BLaER1 treated with 17β-estradiol and CSF1 and Interleukin-3, amounts not matched to agents 10 nM and 100 nM (cell line): Measurements from ENCODE around the gene THAP7.

Source experiments
- H3K27ac ChIP-seq, 11 experiments: shearing (Covaris generic); formaldehyde crosslinking; 2 replicates each; pipeline ENCODE4 v1.8.1; 2022
- H3K27me3 ChIP-seq, 11 experiments: shearing (Covaris generic); formaldehyde crosslinking; 2 replicates each; pipeline ENCODE4 v1.8.1; 2022
- H3K36me3 ChIP-seq, 11 experiments: shearing (Covaris generic); formaldehyde crosslinking; 2 replicates each; pipeline ENCODE4 v1.8.1; 2022
- H3K4me1 ChIP-seq, 10 experiments: shearing (Covaris generic); formaldehyde crosslinking; 2 replicates each; pipeline ENCODE4 v1.8.1; 2022
- H3K4me2 ChIP-seq, 11 experiments: shearing (Covaris generic); formaldehyde crosslinking; 2 replicates each; pipeline ENCODE4 v1.8.1; 2022
- H3K4me3 ChIP-seq, 10 experiments: shearing (Covaris generic); formaldehyde crosslinking; 2 replicates each; pipeline ENCODE4 v1.8.1; 2022
- H3K9ac ChIP-seq, 11 experiments: shearing (Covaris generic); formaldehyde crosslinking; 2 replicates each; pipeline ENCODE4 v1.8.1; 2022
- H3K9me3 ChIP-seq, 11 experiments: shearing (Covaris generic); formaldehyde crosslinking; replicated peaks in 1 of 11; 2 replicates each; pipeline ENCODE4 v1.8.1; 2022
- H4K20me1 ChIP-seq, 11 experiments: shearing (Covaris generic); formaldehyde crosslinking; 2 replicates each; pipeline ENCODE4 v1.8.1; 2022
- Cebpa-rat ChIP-seq, 11 experiments: shearing (Covaris generic); IDR thresholded peaks; 2 replicates each; pipeline ENCODE4 v1.8.1; 2022

THAP7 gene

DNA sequence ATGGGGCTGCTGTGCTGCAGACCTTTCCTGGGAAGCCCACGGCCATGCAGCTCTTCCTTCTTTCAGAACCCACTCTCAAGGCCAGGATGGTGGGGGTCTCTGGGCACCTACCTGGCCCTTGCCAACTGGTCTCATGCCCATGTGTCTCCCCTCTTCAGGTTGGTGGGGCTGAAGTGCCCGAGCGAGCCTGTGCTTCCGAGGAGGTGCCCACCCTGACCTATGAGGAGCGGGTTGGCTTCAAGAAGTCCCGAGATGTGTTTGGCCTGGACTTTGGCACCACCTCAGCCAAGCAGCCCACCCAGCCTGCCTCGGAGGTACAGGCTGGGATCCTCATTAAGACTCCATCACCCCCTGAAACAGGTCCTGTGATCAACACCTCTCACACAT, 9.9 kb downstream of the THAP7 start:
- H3K4me1 ChIP-seq = peaks cover 12 to 21% (median 19%) of the 10 kb centered on the region in 10 experiments

DNA sequence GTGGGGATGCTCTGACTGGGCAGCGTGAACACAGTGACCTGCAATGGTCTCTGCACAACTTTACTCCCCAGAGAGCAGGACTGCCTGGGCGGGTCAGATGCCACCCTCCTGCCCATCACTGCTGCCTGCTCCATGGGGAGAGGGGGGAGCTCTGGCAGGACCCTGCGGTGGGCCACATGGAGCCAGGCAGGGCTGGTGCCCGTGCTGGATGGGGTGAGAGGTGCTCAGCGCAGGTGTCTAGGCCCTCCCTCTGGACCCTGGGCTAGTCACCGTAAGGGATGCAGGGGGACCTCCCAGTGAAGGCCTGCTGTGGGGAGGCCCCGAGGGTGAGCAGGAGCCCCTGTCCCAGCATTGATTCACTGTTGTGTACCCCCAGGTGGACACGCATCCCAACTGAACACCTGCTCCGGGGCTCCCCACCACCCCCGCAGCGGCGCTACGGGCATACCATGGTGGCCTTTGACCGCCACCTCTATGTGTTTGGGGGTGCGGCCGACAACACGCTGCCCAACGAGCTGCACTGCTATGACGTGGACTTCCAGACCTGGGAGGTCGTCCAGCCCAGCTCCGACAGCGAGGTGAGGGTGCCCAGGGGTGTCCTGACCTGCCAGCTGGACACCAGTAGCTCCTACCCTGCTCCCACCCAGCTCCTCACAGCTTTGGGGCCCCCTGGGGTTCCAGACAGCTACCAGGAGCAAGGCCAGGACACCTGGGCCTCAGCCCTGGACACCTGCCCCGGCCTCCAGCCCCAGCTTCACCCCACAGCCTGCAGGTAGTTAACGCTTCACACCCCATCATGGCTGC, 10.5 kb downstream of the THAP7 start:
- Histone ChIP-seq H4K20me1 (peaks cover 0 to 90% (median 14%) of the 10 kb centered on the region in 11 experiments; a peak in 12 of 22 replicates), H3K27ac (no peak overlapping the region), H3K9ac (peak overlapping the region in 2 of 11 experiments; percentile 1 to 5; a peak in 1 of 22 replicates), H3K9me3 (no peaks in the 10 kb centered on the region), H3K36me3 (peaks cover 45 to 91% (median 83%) of the 10 kb centered on the region in 11 experiments), H3K27me3 (no peaks in the 10 kb centered on the region), H3K4me1 (peaks cover 12 to 21% (median 19%) of the 10 kb centered on the region in 10 experiments), H3K4me3 (no peak overlapping the region), H3K4me2 (no peak overlapping the region)
- no peak for TF ChIP-seq Cebpa-rat (IDR thresholded peaks at IDR 0.05)

More for the DNA sequence above, 9.9 kb downstream of the THAP7 start:
- Histone ChIP-seq H3K27ac (no peak overlapping the region), H3K9ac (no peak overlapping the region), H3K27me3 (no peaks in the 10 kb centered on the region), H3K36me3 (peaks cover 39 to 91% (median 83%) of the 10 kb centered on the region in 11 experiments), H3K4me2 (no peak overlapping the region), H4K20me1 (peaks cover 0 to 96% (median 17%) of the 10 kb centered on the region in 11 experiments; a peak in 14 of 22 replicates), H3K9me3 (no peaks in the 10 kb centered on the region), H3K4me3 (no peak overlapping the region)
- no peak for TF ChIP-seq Cebpa-rat (IDR thresholded peaks at IDR 0.05)

DNA sequence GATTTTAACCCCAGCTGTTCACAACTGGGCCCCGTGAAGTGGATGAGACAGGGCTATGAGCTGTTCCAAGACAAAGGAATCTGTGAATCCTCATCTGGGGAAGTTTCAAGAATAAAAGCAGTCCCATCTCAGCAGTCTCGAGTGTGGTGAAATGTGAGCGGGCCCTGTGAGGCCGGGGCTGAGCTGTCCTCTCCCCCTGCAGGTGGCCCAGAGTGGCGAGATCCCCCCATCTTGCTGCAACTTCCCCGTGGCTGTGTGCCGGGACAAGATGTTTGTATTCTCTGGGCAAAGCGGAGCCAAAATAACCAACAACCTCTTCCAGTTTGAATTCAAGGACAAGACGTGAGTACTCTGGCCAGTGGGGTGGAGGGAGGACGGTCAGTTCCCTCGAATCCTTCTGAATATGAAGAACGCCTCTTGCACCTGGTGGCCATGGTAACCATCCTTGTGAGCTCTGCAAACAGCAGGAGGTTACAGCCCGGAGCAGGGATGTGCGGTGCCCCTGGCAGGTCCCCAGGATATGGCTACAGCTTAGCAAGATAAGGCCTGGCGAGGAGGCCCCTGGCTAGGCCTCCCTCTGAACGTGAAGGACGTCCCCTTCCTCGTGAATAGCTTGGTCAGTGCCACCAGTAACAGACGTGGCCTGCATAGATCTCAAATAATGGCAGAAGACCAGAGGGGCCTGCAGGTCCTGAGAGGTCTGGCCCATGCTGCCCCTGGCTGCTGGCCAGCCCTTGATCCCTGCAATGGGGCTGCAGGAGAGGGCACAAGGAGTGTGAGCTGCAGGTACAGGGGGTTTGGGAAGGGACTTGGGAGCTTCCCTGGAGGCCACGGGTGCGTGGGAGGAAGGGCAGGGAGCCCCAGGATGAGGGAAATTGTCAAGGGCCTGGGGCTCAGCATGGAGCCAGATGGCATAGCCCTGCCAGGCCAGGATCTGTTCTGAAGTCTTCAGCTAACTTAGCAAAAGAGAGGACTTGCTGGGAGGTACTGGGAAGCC, 11.4 kb downstream of the THAP7 start:
- Histone ChIP-seq H3K4me2 (peak overlapping the region in 9 of 11 experiments; percentile 54 to 70 (median 62); a peak in 13 of 22 replicates), H3K36me3 (peaks cover 52 to 90% (median 80%) of the 10 kb centered on the region in 11 experiments), H3K4me1 (peaks cover 12 to 21% (median 19%) of the 10 kb centered on the region in 10 experiments), H3K27ac (peak overlapping the region in 2 of 11 experiments; percentile 13 to 16; a peak in 2 of 22 replicates), H4K20me1 (peaks cover 0 to 86% (median 16%) of the 10 kb centered on the region in 11 experiments; a peak in 11 of 22 replicates), H3K9me3 (no peaks in the 10 kb centered on the region), H3K9ac (peak overlapping the region in 9 of 11 experiments; percentile 15 to 50 (median 44); a peak in 8 of 22 replicates), H3K27me3 (no peaks in the 10 kb centered on the region), H3K4me3 (no peak overlapping the region)
- no peak for TF ChIP-seq Cebpa-rat (IDR thresholded peaks at IDR 0.05)

DNA sequence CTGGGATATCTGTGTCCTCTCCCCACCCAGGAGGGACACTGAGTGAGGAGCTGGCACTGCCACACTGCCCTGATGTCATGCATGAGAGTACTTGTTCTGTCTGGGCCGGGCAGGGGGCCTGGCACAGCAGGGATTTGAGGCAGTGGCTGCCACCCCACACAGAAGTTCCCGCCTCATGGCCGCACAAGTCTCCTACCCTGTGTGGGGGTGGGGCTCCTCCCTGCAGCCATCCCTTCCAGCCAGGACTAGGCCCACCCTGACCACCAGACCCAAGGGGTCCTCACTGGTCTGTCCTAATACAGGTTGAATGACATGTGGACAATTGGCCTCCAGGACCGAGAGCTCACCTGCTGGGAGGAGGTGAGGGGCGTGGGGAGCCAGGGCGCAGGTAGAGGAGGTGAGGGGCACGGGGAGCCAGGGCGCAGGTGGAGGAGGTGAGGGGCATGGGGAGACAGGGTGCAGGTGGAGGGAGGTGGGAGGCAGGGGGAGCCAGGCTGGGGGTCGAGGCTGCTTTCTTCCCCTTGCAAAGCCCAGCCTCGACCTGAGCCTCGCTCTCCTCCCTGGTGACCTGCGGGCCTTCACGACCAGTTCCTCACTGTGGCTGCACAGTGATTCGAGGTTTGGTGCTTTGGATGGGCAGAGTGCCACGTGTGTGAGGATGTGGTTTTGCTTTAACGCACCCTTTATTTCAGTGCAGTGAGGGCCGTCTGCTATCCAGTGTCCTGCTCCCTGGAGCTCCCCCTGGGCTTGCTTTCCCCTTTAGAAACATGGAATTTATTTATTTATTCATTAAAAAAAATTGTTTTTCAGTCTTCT, 12.4 kb downstream of the THAP7 start:
- Histone ChIP-seq H3K36me3 (peaks cover 57 to 91% (median 82%) of the 10 kb centered on the region in 11 experiments), H3K9me3 (no peaks in the 10 kb centered on the region), H3K4me3 (no peak overlapping the region), H4K20me1 (peaks cover 0 to 79% (median 16%) of the 10 kb centered on the region in 11 experiments; a peak in 11 of 22 replicates), H3K9ac (peak overlapping the region; percentile 2 to 62 (median 44); a peak in 13 of 22 replicates), H3K27me3 (no peaks in the 10 kb centered on the region), H3K4me2 (peak overlapping the region in 10 of 11 experiments; percentile 31 to 70 (median 60); a peak in 19 of 22 replicates), H3K4me1 (peaks cover 12 to 21% (median 19%) of the 10 kb centered on the region in 10 experiments), H3K27ac (peak overlapping the region in 2 of 11 experiments; percentile 13 to 16; a peak in 3 of 22 replicates)
- TF ChIP-seq Cebpa-rat (IDR thresholded peaks at IDR 0.05) = no peak

DNA sequence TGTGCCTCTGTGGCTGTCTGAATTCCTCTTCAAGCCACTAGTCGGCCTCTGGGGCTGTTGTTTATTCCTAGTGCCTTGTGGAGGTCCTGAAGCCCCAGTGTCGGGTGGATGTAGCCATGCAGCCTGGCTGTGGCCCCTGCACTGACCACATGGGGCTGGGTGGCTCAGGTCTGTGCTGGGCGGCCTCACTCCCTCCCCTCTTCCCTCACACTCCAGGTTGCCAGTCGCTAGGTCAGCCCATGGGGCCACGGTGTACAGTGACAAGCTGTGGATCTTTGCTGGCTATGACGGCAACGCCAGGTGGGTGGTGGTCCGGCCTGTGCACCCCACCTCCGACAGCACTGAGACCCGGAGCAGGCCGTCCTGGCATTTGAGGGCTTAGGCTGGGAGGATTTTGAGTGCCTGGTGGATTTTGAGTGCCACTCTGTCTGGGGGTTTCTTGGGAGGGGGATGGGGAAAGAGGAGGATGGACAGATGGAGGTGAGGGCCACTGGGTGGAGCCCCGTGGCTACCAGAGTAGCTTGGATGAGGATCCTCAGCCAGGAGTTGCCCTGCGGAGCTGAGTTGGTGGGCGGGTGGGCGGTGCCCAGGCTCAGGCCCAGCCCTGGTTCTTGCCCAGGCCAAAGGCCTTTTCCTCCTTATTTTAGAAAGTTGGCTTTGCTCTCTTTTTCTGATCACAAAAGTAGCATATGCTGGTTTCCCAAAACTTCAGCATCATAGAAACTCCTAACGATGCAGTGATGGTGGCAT, 13.2 kb downstream of the THAP7 start:
- Histone ChIP-seq H3K9me3 (no peaks in the 10 kb centered on the region), H3K4me1 (peaks cover 16 to 24% (median 21%) of the 10 kb centered on the region in 10 experiments), H3K27ac (0 out of 22 replicates have a peak overlapping the region, but pooled peaks of 1 of the 11 experiments have one; percentile 16), H3K27me3 (no peaks in the 10 kb centered on the region), H3K9ac (peak overlapping the region in 10 of 11 experiments; percentile 2 to 62 (median 44); a peak in 10 of 22 replicates), H4K20me1 (peaks cover 0 to 72% (median 16%) of the 10 kb centered on the region in 11 experiments; a peak in 11 of 22 replicates), H3K4me2 (peak overlapping the region in 10 of 11 experiments; percentile 31 to 70 (median 60); a peak in 19 of 22 replicates), H3K4me3 (no peak overlapping the region), H3K36me3 (peaks cover 60 to 91% (median 76%) of the 10 kb centered on the region in 11 experiments)
- no peak for TF ChIP-seq Cebpa-rat (IDR thresholded peaks at IDR 0.05)

DNA sequence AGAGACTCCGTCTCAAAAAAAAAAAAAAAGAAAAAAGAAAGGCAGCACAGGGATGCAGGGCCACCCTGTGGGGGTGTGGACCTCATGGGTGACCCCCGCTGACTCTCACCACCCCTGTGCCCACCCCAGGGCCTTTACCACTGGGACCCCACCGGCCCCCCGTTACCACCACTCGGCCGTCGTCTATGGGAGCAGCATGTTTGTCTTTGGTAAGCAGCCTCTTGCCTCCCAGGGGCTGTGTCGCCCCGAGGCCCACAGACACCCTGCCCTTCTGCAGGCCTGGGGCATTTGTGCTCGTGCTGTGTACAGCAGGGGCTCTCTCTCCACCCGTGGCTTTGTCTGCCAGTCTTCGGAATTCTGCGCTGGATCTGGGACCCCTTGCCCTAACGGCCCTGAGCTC, 14.5 kb downstream of the THAP7 start:
- Histone ChIP-seq H3K9ac (no peak overlapping the region; a peak in 1 of 22 replicates), H3K4me3 (no peak overlapping the region), H3K9me3 (no peaks in the 10 kb centered on the region), H4K20me1 (peaks cover 0 to 58% (median 16%) of the 10 kb centered on the region in 11 experiments; a peak in 11 of 22 replicates), H3K4me2 (no peak overlapping the region), H3K36me3 (peaks cover 48 to 82% (median 62%) of the 10 kb centered on the region in 11 experiments), H3K27ac (no peak overlapping the region), H3K27me3 (no peaks in the 10 kb centered on the region), H3K4me1 (peaks cover 27 to 36% (median 33%) of the 10 kb centered on the region in 10 experiments)
- no peak for TF ChIP-seq Cebpa-rat (IDR thresholded peaks at IDR 0.05)

DNA sequence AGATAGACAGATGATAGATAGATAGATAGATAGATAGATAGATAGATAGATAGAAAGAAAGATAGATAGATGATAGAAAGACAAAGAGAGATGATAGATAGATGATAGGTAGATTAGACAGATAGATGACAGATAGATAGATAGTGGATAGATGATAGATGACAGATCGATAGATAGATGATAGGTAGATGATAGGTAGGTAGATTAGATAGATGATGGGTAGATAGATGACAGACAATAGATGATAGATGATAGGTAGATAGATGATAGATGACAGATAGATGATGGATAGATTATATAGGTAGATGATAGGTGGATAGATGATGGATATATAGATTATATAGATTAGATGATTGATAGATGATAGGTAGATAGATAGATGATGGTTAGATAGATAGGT, 15.6 kb downstream of the THAP7 start:
- no peaks in the 10 kb centered on the region for H3K27me3 ChIP-seq
- H3K4me1 ChIP-seq = peaks cover 29 to 39% (median 36%) of the 10 kb centered on the region in 10 experiments
- no peak overlapping the region for H3K9ac ChIP-seq
- no peaks in the 10 kb centered on the region for H3K9me3 ChIP-seq
- peaks cover 38 to 72% (median 52%) of the 10 kb centered on the region in 11 experiments for H3K36me3 ChIP-seq
- H4K20me1 ChIP-seq = peaks cover 0 to 48% (median 16%) of the 10 kb centered on the region in 11 experiments; a peak in 11 of 22 replicates
- no peak overlapping the region for H3K4me3 ChIP-seq
- no peak overlapping the region for H3K27ac ChIP-seq
- no peak overlapping the region for H3K4me2 ChIP-seq
- TF ChIP-seq Cebpa-rat (IDR thresholded peaks at IDR 0.05) = no peak
